GM18907 (cell line): Measurements from ENCODE around the gene EPS8L3.
"Not testable (repeated sequence)": the region's sequence is repeated elsewhere in the genome, so short reads cannot be mapped to it uniquely, and the experiment has no call there.

Source experiments
- ATAC-seq: cut with Tn5 transposase; IDR thresholded peaks from one replicate; pipeline ENCODE4 v1.9.1; 2021; ENCODE audit warnings: mild to moderate bottlenecking, moderate library complexity; ENCODE audit not compliant: unreplicated experiment

Gene EPS8L3, protein sequence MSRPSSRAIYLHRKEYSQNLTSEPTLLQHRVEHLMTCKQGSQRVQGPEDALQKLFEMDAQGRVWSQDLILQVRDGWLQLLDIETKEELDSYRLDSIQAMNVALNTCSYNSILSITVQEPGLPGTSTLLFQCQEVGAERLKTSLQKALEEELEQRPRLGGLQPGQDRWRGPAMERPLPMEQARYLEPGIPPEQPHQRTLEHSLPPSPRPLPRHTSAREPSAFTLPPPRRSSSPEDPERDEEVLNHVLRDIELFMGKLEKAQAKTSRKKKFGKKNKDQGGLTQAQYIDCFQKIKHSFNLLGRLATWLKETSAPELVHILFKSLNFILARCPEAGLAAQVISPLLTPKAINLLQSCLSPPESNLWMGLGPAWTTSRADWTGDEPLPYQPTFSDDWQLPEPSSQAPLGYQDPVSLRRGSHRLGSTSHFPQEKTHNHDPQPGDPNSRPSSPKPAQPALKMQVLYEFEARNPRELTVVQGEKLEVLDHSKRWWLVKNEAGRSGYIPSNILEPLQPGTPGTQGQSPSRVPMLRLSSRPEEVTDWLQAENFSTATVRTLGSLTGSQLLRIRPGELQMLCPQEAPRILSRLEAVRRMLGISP

DNA sequence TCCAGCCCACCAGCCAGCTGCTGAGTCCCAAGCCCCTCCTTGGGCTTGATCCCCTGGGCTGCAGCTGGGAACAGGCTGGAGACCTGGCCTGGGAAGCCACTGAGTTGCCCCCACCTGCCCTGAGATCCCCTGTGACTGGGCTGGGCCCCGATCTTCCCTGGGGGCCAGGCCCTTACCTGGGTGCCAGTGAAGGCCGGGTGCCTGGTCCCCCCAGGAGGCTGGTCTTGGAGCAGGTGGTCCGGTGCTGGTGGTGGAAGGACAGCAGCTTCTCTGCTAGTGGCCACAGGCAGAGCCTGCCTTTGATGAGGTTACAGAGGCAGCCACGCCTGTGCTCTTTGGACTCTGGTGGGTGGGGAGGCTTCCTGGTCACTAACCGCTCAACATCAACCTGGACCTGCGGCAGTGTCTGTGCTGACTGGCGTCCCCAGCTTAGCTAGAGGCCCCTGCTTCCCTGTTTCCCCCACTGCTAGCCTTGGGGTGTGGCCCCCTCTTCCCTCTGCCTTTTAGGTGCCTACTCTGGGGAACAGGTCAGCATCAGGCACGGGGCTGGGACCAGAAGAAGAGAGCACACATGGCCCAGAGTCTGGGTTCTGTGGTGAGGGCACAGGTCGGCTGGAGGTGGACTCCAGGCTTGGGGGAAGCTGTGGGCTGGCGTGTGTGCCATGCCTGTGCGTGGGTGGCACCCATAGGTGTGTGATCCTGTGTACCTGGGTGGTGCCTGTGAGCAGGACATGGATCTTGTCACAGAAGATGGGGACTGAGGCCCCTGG, at the start of gene EPS8L3:
Gene EPS8L3 (minus strand): TSS at position 278 of the 770 bp plus-strand sequence. CDS start 2,174 bp downstream, outside the sequence.
- ATAC-seq = no peak

- no peak for ATAC-seq
Observed at GRCh38 chr1:109812691-109813393, 49.1 kb upstream of the EPS8L3 start.

DNA sequence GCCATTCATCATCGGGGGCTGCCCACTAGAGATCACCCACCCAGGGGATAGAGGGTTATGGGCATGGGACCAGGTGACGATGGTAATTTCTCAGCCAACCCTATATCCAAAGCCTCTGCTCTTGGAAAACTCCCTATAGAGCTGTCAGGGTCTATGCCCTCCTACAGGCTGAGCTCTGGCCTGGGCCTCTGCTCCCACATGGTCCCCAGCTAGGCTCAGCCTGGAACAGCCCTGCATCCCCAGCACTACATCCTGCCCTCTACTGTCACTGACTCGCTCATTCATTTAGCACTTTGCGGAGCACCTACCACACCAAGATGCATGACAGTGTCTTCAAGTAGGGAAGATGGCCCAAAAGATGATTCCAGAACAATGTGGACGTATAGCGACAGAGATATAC, 45.0 kb upstream of the EPS8L3 start:
- no peak for ATAC-seq

DNA sequence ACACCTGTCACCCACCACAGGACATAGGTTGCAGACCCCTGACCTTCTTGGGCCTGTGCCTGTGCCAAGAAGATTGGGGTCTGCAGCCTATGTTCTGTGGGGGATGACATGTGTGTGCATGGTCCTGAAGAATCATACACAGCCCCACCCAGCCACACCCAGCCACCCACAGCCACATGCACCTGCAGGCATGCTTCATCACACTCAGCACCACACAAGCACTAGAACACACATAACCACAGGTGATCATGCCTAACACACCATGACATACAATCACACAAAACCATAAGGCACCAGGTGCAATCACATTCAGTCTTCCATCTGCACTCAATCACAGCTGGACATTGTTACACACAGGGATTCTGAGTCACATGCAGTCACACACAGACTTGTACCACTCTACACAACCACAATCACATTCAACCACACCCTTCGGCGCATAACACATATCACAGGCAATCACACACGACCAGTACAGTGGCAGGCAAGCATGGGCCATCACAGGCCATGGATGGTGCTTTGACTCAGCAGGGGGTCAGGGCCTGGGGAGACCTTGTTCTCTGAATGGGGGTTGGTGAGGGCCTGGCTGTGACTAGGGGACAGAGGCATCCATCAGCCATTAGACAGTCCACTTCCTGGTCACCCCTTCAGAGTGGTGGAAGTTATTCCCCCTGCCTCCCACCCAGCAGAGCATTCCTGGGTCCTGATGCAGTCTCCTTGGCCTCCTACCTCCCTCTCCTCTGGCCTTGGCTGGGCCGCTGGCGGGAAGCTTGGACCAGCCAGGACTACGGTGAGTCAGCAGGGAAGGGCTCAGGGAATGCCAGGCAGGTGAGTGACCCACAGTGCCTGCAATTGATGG, 44.3 kb upstream of the EPS8L3 start:
- ATAC-seq = no peak

- ATAC-seq = no peak
Observed at GRCh38 chr1:109807402-109807801, 43.7 kb upstream of the EPS8L3 start.

DNA sequence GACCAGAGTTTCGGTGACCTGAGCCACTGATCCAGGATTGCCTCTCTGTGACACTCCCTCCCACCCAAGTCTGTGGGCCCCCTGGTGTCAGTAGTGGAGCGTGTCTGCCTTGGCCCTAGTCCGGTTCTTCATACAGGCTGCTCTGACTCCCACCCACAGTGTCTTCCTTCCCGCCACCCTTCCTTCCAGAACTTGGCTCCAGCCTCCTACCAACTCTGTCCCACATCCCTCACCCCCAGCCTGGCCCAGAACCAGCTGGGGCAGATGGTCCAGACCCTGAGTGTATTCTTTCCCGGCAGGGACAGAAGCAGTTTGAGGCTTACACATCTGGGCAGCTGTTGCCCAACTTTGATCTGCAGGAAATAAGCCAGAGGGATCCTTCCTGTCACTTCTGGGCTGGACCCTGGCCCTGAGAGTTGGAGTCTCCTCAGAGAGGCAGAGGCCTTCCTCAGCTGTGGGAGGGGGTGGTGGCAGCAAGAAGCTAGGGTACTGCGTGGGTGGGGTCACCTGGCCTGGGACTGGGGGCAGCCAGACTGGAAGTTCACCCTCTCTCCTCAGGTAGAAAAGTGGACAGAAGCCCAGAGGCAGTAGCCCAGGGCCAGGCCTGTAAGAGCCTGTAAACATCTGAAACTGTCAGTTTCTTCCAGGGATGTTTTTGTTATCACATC, 43.1 kb upstream of the EPS8L3 start:
- ATAC-seq = no peak

DNA sequence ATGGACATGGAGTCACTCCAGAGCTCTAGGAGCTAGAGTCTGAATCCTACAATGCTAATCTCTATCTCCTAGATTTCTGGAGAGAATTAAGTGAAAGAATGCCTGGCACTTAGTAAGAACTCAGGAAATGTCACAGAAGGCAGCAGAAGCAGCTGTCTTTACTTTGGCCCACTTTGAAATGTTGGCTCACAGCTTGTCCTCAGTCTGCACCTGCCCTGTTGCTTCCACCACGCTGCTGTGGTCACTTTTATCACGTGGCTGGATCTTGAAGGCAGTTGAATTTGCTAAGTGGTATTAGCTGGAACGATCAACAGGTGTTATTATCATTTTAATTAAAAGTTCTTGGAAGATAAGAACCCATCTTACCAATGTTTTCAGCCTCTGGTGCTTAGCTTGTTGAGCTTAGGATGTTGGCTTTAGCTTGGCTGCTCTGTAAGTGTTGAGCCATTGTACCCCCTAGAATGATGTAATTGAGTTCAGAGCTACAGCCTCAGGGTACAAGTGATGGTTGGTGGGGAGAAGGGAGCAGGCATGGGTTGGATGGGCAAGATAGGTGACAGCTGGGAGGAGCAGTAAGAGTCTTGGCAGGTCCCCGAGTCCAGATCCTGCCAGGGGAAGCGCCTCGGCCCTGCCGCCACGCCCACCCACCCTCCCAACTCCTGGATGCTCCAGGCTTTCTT, 41.9 kb upstream of the EPS8L3 start:
- no peak for ATAC-seq

- ATAC-seq = no peak
Observed at GRCh38 chr1:109804660-109805059, 40.9 kb upstream of the EPS8L3 start.

GRCh38 chr1:109803901-109804331, 40.2 kb upstream of the EPS8L3 start:
- no peak for ATAC-seq

DNA sequence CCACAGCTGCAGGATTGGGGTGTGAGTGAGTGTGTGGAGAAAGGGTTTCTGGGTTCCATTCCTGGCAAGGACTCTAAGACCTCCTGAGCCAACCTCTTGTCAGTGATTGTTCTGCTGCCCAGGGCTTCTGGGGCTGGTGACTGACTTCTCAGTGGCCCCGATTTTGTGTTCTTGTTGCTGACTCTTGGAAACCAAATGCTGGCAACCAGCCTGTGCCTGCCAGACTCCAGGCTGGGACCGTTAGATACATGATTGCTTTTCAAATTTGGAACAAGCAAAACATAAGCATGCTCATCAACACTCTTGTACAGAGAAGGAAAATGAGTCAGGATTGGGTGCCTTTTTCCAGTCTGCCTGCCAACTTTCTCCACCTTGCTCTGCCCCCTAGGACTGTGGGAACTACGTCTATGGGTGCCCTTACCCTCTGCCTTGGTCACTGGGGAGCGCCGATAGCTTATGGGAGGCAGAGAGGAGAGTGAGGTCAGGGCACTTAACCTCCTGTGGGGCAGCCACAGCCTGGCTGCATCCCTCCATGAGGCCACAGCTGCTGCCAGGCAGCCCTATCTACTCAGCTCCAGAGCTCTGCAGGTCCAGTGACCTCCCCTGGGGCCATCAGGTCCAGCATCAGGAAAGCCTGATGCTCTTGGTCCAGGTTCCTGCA, 39.3 kb upstream of the EPS8L3 start:
- no peak for ATAC-seq

GRCh38 chr1:109802136-109802900, 38.6 kb upstream of the EPS8L3 start:
- ATAC-seq = no peak

DNA sequence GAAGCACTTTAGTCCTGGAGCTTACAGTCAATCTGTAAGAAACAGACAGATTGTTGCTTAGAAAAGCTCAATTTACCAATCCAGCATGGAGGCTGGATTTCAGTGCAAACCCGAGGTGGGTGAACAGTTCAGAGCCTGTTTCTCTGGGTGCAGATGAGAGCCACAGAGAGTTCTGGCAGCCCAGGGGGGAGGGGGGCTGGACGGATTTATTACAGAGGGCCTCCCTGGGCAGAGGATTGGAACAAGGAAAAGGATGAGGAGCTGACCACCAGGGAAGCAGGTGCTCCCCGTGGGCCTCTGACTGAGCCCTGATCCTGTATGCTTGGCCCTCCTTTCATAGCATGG, 38.0 kb upstream of the EPS8L3 start:
- ATAC-seq = no peak

GRCh38 chr1:109800291-109800690, 36.6 kb upstream of the EPS8L3 start:
- ATAC-seq = no peak

GRCh38 chr1:109799445-109799844, 35.7 kb upstream of the EPS8L3 start:
- ATAC-seq = no peak

DNA sequence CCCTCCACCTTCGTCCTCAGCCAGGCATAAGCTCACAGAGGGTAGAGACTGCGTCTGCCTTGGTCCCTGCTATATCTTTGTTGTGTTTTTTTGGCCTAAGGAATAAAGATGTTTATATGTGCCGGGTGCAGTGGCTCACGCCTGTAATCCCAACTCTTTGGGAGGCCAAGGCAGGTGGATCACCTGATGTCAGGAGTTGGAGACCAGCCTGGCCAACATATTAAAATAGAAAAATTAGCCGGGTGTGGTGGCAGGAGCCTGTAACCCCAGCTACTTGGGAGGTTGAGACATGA, 33.5 kb upstream of the EPS8L3 start:
- not testable (repeated sequence) for ATAC-seq

GRCh38 chr1:109796484-109797302, 33.0 kb upstream of the EPS8L3 start:
- ATAC-seq = no peak
